K562 (cell line): ENCODE results near the gene GKAP1. TPM values are rescaled to one million over a fixed set of nuclear protein-coding genes. Genes with fewer than 3 reads are reported as not detected.
A peak's percentile ranks its signal among the peaks of the same experiment; 100 is the strongest.

Experiments
- ARID3A ChIP-seq: IDR thresholded peaks from 2 replicates; pipeline ENCODE4 v1.6.1; 2012; ENCODE audit warnings: low read depth, low read length, improper control_type of control experiment, borderline replicate concordance
- ETV6 ChIP-seq, 3 experiments: fragments of 150-350 bp in 1 of 3; sonication (generic) in 1 of 3; formaldehyde crosslinking in 1 of 3; IDR thresholded peaks; 2 replicates each; pipeline versions ENCODE4 v1.6.1 to v1.8.0; 2014 to 2022; ENCODE audit warnings: borderline replicate concordance in 2 of 3, low read depth in 2 of 3, antibody characterized with exemption in 1 of 3, low read length in 1 of 3, mild to moderate bottlenecking in 1 of 3, missing genetic modification reagents in 1 of 3
- FOSL1 ChIP-seq: fragments of 200-800 bp; sonication (Bioruptor generic); conservative IDR thresholded peaks from 2 replicates; pipeline ENCODE4 v1.6.1; 2016; ENCODE audit warnings: missing genetic modification characterization, missing compliant biosample characterization
- GATAD2B ChIP-seq: fragments of 450-650 bp; IDR thresholded peaks from 2 replicates; pipeline ENCODE4 v1.6.1; 2017; ENCODE audit warnings: mild to moderate bottlenecking, borderline replicate concordance
- GTF2F1 ChIP-seq: IDR thresholded peaks from 2 replicates; pipeline ENCODE4 v1.6.1; 2011; ENCODE audit warnings: low read depth, low read length, improper control_type of control experiment
- HINFP ChIP-seq: fragments of 450-650 bp; conservative IDR thresholded peaks from 2 replicates; pipeline ENCODE4 v1.6.1; 2016; ENCODE audit warnings: missing genetic modification characterization, low read depth, mild to moderate bottlenecking, control low read depth, missing compliant biosample characterization
- MEF2D ChIP-seq: conservative IDR thresholded peaks from 2 replicates; pipeline ENCODE4 v1.6.1; 2016; ENCODE audit warnings: low read depth, missing genetic modification characterization, missing compliant biosample characterization
- PHTF2 ChIP-seq: fragments of 250-450 bp; sonication (Bioruptor Pico); IDR thresholded peaks from 2 replicates; pipeline ENCODE4 v1.5.0; 2021; ENCODE audit warnings: mild to moderate bottlenecking
- PYGO2 ChIP-seq: fragments of 450-650 bp; IDR thresholded peaks from 2 replicates; pipeline ENCODE4 v1.6.1; 2016; ENCODE audit warnings: mild to moderate bottlenecking, missing genetic modification characterization, moderate library complexity, missing compliant biosample characterization
- RCOR1 ChIP-seq, 2 experiments: IDR thresholded peaks; 2 replicates each; pipeline ENCODE4 v1.6.1; 2012; ENCODE audit warnings: low read depth in 2 of 2, low read length in 2 of 2, borderline replicate concordance in 1 of 2, improper control_type of control experiment in 1 of 2
- SMARCA4 ChIP-seq: fragments of 450-650 bp; IDR thresholded peaks from 2 replicates; pipeline ENCODE4 v1.6.1; 2016
- TCF3 ChIP-seq: sonication (generic); formaldehyde crosslinking; IDR thresholded peaks from 2 replicates; pipeline ENCODE4 v1.4.0; 2020; ENCODE audit warnings: mild to moderate bottlenecking, missing genetic modification reagents
- WHSC1 ChIP-seq: IDR thresholded peaks from one replicate; pipeline ENCODE4 v1.6.1; 2012; ENCODE audit warnings: low read length, control low read depth, inconsistent platforms
- ZNF174 ChIP-seq: fragments of 250-450 bp; sonication (Bioruptor Pico); IDR thresholded peaks from 2 replicates; pipeline ENCODE4 v1.4.0; 2020; ENCODE audit warnings: mild to moderate bottlenecking
- ZNF175 ChIP-seq: fragments of 200-800 bp; sonication (Bioruptor generic); IDR thresholded peaks from 2 replicates; pipeline ENCODE4 v1.6.1; 2016; ENCODE audit warnings: low read depth, mild to moderate bottlenecking, missing genetic modification characterization, missing compliant biosample characterization
- ZNF311 ChIP-seq: fragments of 250-450 bp; sonication (Bioruptor Pico); IDR thresholded peaks from 2 replicates; pipeline ENCODE4 v1.4.0; 2020; ENCODE audit warnings: mild to moderate bottlenecking, moderate library complexity
- ZNF518B ChIP-seq: fragments of 250-450 bp; sonication (Bioruptor Pico); IDR thresholded peaks from 2 replicates; pipeline ENCODE4 v1.5.0; 2021; ENCODE audit warnings: mild to moderate bottlenecking, moderate library complexity
- ZNF586 ChIP-seq: fragments of 450-650 bp; formaldehyde crosslinking; conservative IDR thresholded peaks from 2 replicates; pipeline ENCODE4 v1.4.0; 2020; ENCODE audit warnings: mild to moderate bottlenecking, moderate library complexity
- ZNF766 ChIP-seq: fragments of 200-800 bp; sonication (Bioruptor generic); conservative IDR thresholded peaks from 2 replicates; pipeline ENCODE4 v1.6.1; 2016; ENCODE audit warnings: missing genetic modification characterization, missing compliant biosample characterization
- polyA plus RNA-seq, 8 experiments: library from polyadenylated mRNA; depleted of rRNA in 4 of 8; stranded (reverse) in 5 of 8; unstranded in 3 of 8; fragments of >200 nt; fragmentation: Nextera tagmentation in 2 of 8; fragmentation: Illumina TruSeq in 1 of 8; extraction: Ambion mirVana in 2 of 8; extraction: Trizol in 1 of 8; gene quantifications; 2 replicates each; pipeline versions ENCODE4 v1.2.1 to v1.2.3, GENCODE V29; 2011 to 2014; ENCODE audit warnings: inconsistent platforms in 1 of 8, missing spikeins in 1 of 8
- total RNA-seq, 7 experiments: library from RNA; depleted of rRNA in 6 of 7; stranded (reverse); fragments of >200 nt in 6 of 7; fragmentation: Illumina TruSeq in 2 of 7; extraction: Trizol in 2 of 7; gene quantifications; 2 replicates each; pipeline versions ENCODE4 v1.2.1 to v1.2.3, GENCODE V29; 2011 to 2021; ENCODE audit warnings: low replicate concordance in 1 of 7

GKAP1 gene
- total and polyA plus RNA-seq, 9 of the 15 experiments (the other 6 are each of a cell fraction or from before 2014, with no cell fraction given), result 1.0 to 3.8 (median 2.7) TPM

GRCh38 chr9:83708515-83709158 is 108.9 kb downstream of the GKAP1 start (continued):
- TF ChIP-seq ETV6 (IDR thresholded peaks at IDR 0.05; ENCODE audit: borderline replicate concordance in 1 of 2, low read depth in 2 of 2, low read length in 1 of 2), result no peak
- TF ChIP-seq ETV6 (CRISPR knock-in tag; IDR thresholded peaks at IDR 0.05; ENCODE audit: borderline replicate concordance), result no peak
- TF ChIP-seq ZNF175, result no peak
- TF ChIP-seq ARID3A, result peak; percentile 55; the same call in 1 of the 2 replicates
- no peak for TF ChIP-seq GTF2F1
- no peak for TF ChIP-seq PYGO2 (tag)
- no peak for TF ChIP-seq ZNF586 (CRISPR knock-in tag)
- no peak for TF ChIP-seq ZNF311 (CRISPR knock-in tag)
- no peak for TF ChIP-seq MEF2D (tag)
- no peak for TF ChIP-seq RCOR1 (IDR thresholded peaks at IDR 0.05; ENCODE audit: borderline replicate concordance in 1 of 2, low read depth in 2 of 2, low read length in 2 of 2)
- peak; percentile 52 for TF ChIP-seq SMARCA4
- no peak for TF ChIP-seq PHTF2 (CRISPR knock-in tag)
- no peak for TF ChIP-seq FOSL1
- no peak for TF ChIP-seq ZNF174
- TF ChIP-seq TCF3 (CRISPR knock-in tag), result no peak
- peak; percentile 73; the same call in 1 of the 2 replicates for TF ChIP-seq ZNF766 (CRISPR knock-in tag)
- no peak for TF ChIP-seq ZNF518B (CRISPR knock-in tag)
- no peak for TF ChIP-seq HINFP (tag)
- no peak for TF ChIP-seq WHSC1
- TF ChIP-seq GATAD2B, result no peak
